ENCODE measurements around the gene COX4I2. TPM values are rescaled to one million over a fixed set of nuclear protein-coding genes. Genes with fewer than 3 reads are reported as not detected.
"Not testable (repeated sequence)": the region's sequence is repeated elsewhere in the genome, so short reads cannot be mapped to it uniquely, and the experiment has no call there.

Gene COX4I2
- total and polyA plus RNA-seq, 5 donors from 2014 or later, result not detected

- no peaks in the 10 kb centered on the region for H3K36me3 Mint-ChIP-seq
- H3K27me3 Mint-ChIP-seq, result peaks cover 53% of the 10 kb centered on the region
- Histone ChIP-seq H3K27ac (ENCODE audit: insufficient read depth, low read length, poor library complexity, severe bottlenecking) (no peak within 1 kb of the TSS), H3K36me3 (ENCODE audit: control insufficient read depth, insufficient read depth, low read length) (no peaks in the 10 kb centered on the region), H3K9me3 (ENCODE audit: control insufficient read depth in 2 of 2, low read length in 2 of 2) (no peaks in the 10 kb centered on the region), H3K27me3 (ENCODE audit: control insufficient read depth, insufficient read depth, low read length) (peaks cover 10% of the 10 kb centered on the region), H3K4me3 (ENCODE audit: low read depth, low read length) (peak within 1 kb of the TSS; percentile 82), H3K4me1 (ENCODE audit: control insufficient read depth, insufficient read depth, low read length, poor library complexity, severe bottlenecking) (peaks cover 40% of the 10 kb centered on the region)
- peaks cover 11 to 34% (median 24%) of the 10 kb centered on the region in 4 donors for H3K4me1 Mint-ChIP-seq
- ATAC-seq (ENCODE audit: low read depth in 2 of 2) (peak; percentile 90 to 93), DNase-seq (peak; percentile 84 to 92 (median 88))
- peaks cover 0 to 3% (median 0%) of the 10 kb centered on the region in 7 donors for H3K9me3 Mint-ChIP-seq
- H3K4me3 Mint-ChIP-seq, result peak within 1 kb of the TSS; percentile 90 to 100 (median 96)
- H3K27ac Mint-ChIP-seq, result peak within 1 kb of the TSS; percentile 79 to 93 (median 79)
Observed at GRCh38 chr20:31605031-31605901, 32.4 kb upstream of the COX4I2 start, which contains the start of gene ID1. TSS of gene ID1 (plus strand) at chr20:31605289. CDS start at chr20:31605388, 99 bp downstream.

GRCh38 chr20:31605902-31606803, 31.6 kb upstream of the COX4I2 start:
- Histone ChIP-seq H3K9me3 (ENCODE audit: control insufficient read depth in 2 of 2, low read length in 2 of 2) (no peaks in the 10 kb centered on the region), H3K4me1 (ENCODE audit: control insufficient read depth, insufficient read depth, low read length, poor library complexity, severe bottlenecking) (peaks cover 40% of the 10 kb centered on the region), H3K4me3 (ENCODE audit: low read depth, low read length) (peak overlapping the region; percentile 82), H3K27me3 (ENCODE audit: control insufficient read depth, insufficient read depth, low read length) (peaks cover 10% of the 10 kb centered on the region), H3K36me3 (ENCODE audit: control insufficient read depth, insufficient read depth, low read length) (no peaks in the 10 kb centered on the region), H3K27ac (ENCODE audit: insufficient read depth, low read length, poor library complexity, severe bottlenecking) (no peak overlapping the region)
- ATAC-seq (ENCODE audit: low read depth in 2 of 2), result no peak
- Mint-ChIP-seq H3K4me1 (peaks cover 11 to 34% (median 24%) of the 10 kb centered on the region in 4 donors), H3K27ac (peak overlapping the region in 1 of 3 donors; percentile 51), H3K27me3 (peaks cover 56% of the 10 kb centered on the region), H3K36me3 (no peaks in the 10 kb centered on the region), H3K4me3 (peak overlapping the region; percentile 90 to 100 (median 96)), H3K9me3 (peaks cover 0 to 3% (median 0%) of the 10 kb centered on the region in 7 donors)
- DNase-seq, result peak in 2 of 3 donors; percentile 13 to 14

- Mint-ChIP-seq H3K36me3 (no peaks in the 10 kb centered on the region), H3K4me1 (peaks cover 11 to 34% (median 24%) of the 10 kb centered on the region in 4 donors), H3K27me3 (peaks cover 62% of the 10 kb centered on the region), H3K9me3 (peaks cover 0 to 3% (median 0%) of the 10 kb centered on the region in 7 donors), H3K4me3 (peak overlapping the region; percentile 13 to 100 (median 70)), H3K27ac (no peak overlapping the region)
- H3K36me3 ChIP-seq (ENCODE audit: control insufficient read depth, insufficient read depth, low read length), result no peaks in the 10 kb centered on the region
- no peak overlapping the region for H3K4me3 ChIP-seq (ENCODE audit: low read depth, low read length)
- no peaks in the 10 kb centered on the region for H3K9me3 ChIP-seq (ENCODE audit: control insufficient read depth in 2 of 2, low read length in 2 of 2)
- no peak for DNase-seq
- no peak for ATAC-seq (ENCODE audit: low read depth in 2 of 2)
- H3K4me1 ChIP-seq (ENCODE audit: control insufficient read depth, insufficient read depth, low read length, poor library complexity, severe bottlenecking), result peaks cover 40% of the 10 kb centered on the region
- no peak overlapping the region for H3K27ac ChIP-seq (ENCODE audit: insufficient read depth, low read length, poor library complexity, severe bottlenecking)
- peaks cover 10% of the 10 kb centered on the region for H3K27me3 ChIP-seq (ENCODE audit: control insufficient read depth, insufficient read depth, low read length)
Observed at GRCh38 chr20:31606804-31607639, 30.7 kb upstream of the COX4I2 start.

- Histone ChIP-seq H3K27me3 (ENCODE audit: control insufficient read depth, insufficient read depth, low read length) (peaks cover 10% of the 10 kb centered on the region), H3K4me3 (ENCODE audit: low read depth, low read length) (no peak overlapping the region), H3K9me3 (ENCODE audit: control insufficient read depth in 2 of 2, low read length in 2 of 2) (no peaks in the 10 kb centered on the region), H3K27ac (ENCODE audit: insufficient read depth, low read length, poor library complexity, severe bottlenecking) (no peak overlapping the region), H3K4me1 (ENCODE audit: control insufficient read depth, insufficient read depth, low read length, poor library complexity, severe bottlenecking) (peaks cover 37% of the 10 kb centered on the region), H3K36me3 (ENCODE audit: control insufficient read depth, insufficient read depth, low read length) (no peaks in the 10 kb centered on the region)
- H3K27ac Mint-ChIP-seq, result no peak overlapping the region
- H3K4me3 Mint-ChIP-seq, result peak overlapping the region in 3 of 4 donors; percentile 13 to 40 (median 39)
- peaks cover 10 to 32% (median 21%) of the 10 kb centered on the region in 4 donors for H3K4me1 Mint-ChIP-seq
- peaks cover 0 to 3% (median 0%) of the 10 kb centered on the region in 7 donors for H3K9me3 Mint-ChIP-seq
- peaks cover 62% of the 10 kb centered on the region for H3K27me3 Mint-ChIP-seq
- ATAC-seq (ENCODE audit: low read depth in 2 of 2) (no peak), DNase-seq (no peak)
- no peaks in the 10 kb centered on the region for H3K36me3 Mint-ChIP-seq
Observed at GRCh38 chr20:31607640-31608250, 30.0 kb upstream of the COX4I2 start.

GRCh38 chr20:31608251-31608945, 29.3 kb upstream of the COX4I2 start:
- H3K4me3 Mint-ChIP-seq, result peak overlapping the region in 1 of 4 donors; percentile 39
- H3K36me3 Mint-ChIP-seq, result no peaks in the 10 kb centered on the region
- no peaks in the 10 kb centered on the region for H3K9me3 ChIP-seq (ENCODE audit: control insufficient read depth in 2 of 2, low read length in 2 of 2)
- no peak overlapping the region for H3K27ac ChIP-seq (ENCODE audit: insufficient read depth, low read length, poor library complexity, severe bottlenecking)
- peaks cover 6 to 32% (median 17%) of the 10 kb centered on the region in 4 donors for H3K4me1 Mint-ChIP-seq
- H3K4me1 ChIP-seq (ENCODE audit: control insufficient read depth, insufficient read depth, low read length, poor library complexity, severe bottlenecking), result peaks cover 33% of the 10 kb centered on the region
- ATAC-seq (ENCODE audit: low read depth in 2 of 2), result no peak
- peaks cover 59% of the 10 kb centered on the region for H3K27me3 Mint-ChIP-seq
- H3K27me3 ChIP-seq (ENCODE audit: control insufficient read depth, insufficient read depth, low read length), result peaks cover 10% of the 10 kb centered on the region
- peaks cover 0 to 3% (median 0%) of the 10 kb centered on the region in 7 donors for H3K9me3 Mint-ChIP-seq
- H3K4me3 ChIP-seq (ENCODE audit: low read depth, low read length), result no peak overlapping the region
- no peaks in the 10 kb centered on the region for H3K36me3 ChIP-seq (ENCODE audit: control insufficient read depth, insufficient read depth, low read length)
- no peak for DNase-seq
- H3K27ac Mint-ChIP-seq, result no peak overlapping the region

GRCh38 chr20:31612271-31612640, 25.5 kb upstream of the COX4I2 start:
- not testable (repeated sequence) for H3K9me3 ChIP-seq (ENCODE audit: control insufficient read depth in 2 of 2, low read length in 2 of 2); H3K27ac Mint-ChIP-seq; H3K4me1 Mint-ChIP-seq; H3K4me3 Mint-ChIP-seq; H3K36me3 ChIP-seq (ENCODE audit: control insufficient read depth, insufficient read depth, low read length); H3K36me3 Mint-ChIP-seq; ATAC-seq (ENCODE audit: low read depth in 2 of 2); DNase-seq; H3K9me3 Mint-ChIP-seq; H3K27me3 ChIP-seq (ENCODE audit: control insufficient read depth, insufficient read depth, low read length); H3K27ac ChIP-seq (ENCODE audit: insufficient read depth, low read length, poor library complexity, severe bottlenecking); H3K4me3 ChIP-seq (ENCODE audit: low read depth, low read length); H3K4me1 ChIP-seq (ENCODE audit: control insufficient read depth, insufficient read depth, low read length, poor library complexity, severe bottlenecking)
- H3K27me3 Mint-ChIP-seq, result peaks cover 32% of the 10 kb centered on the region

Measured in CD4-positive, CD25-positive, alpha-beta regulatory T cell (primary cell).